K562 (cell line): ENCODE results near the gene ERC2. TPM values are rescaled to one million over a fixed set of nuclear protein-coding genes. Genes with fewer than 3 reads are reported as not detected.

Source experiments
- ATAC-seq: fragments of 200-7000 bp; cut with Tn5 transposase; 3 replicates; pipeline ENCODE4 v1.9.1; 2020; ENCODE audit warnings: moderate library complexity
- BruUV-seq: library from RNA; stranded (reverse); fragments of 400-500 nt; replicated peaks from 2 replicates; lab custom pipeline; 2021; lab: Mats Ljungman, UMichigan
- CTCF ChIA-PET: fragments of 300-600 bp; formaldehyde crosslinking; extraction: SDS; loops from one replicate; lab custom pipeline; 2021; ENCODE audit warnings: low intra/inter-chr PET ratio; lab: Yijun Ruan, JAX
- POLR2A ChIA-PET: fragments of 300-600, 350-650 bp; sonication (Branson Sonifier 250); formaldehyde crosslinking; extraction: SDS; loops from one replicate; lab custom pipeline; 2021; ENCODE audit warnings: antibody characterized with exemption, inconsistent platforms; lab: Yijun Ruan, JAX
- DNase-seq, 4 experiments: peaks; one replicate each; pipeline versions ENCODE4 v3.0.0 to v3.0.0-alpha.2; 2011 to 2018; ENCODE audit warnings: low spot score in 3 of 4, mixed read lengths in 3 of 4; ENCODE audit errors: extremely low read depth in 1 of 4
- FAIRE-seq: peaks from 2 replicates; lab custom pipeline; 2011; peaks lifted over from hg19 to GRCh38; lab: Jason Lieb, UNC
- H2AFZ ChIP-seq: 2 replicates; pipeline ENCODE4 v1.6.0; 2011; ENCODE audit warnings: low read depth, low read length, control low read depth, inconsistent platforms
- H3K27ac ChIP-seq: fragments of 200-600 bp; 3 replicates; pipeline ENCODE4 v1.8.0; 2011; ENCODE audit warnings: low read depth, mild to moderate bottlenecking, control low read depth, inconsistent platforms, low read length, moderate library complexity, mixed read lengths; ENCODE audit errors: extremely low read depth
- H3K27me3 ChIP-seq, 2 experiments: fragments of 300-600 bp in 1 of 2; 2 replicates in 1 of 2; 3 replicates in 1 of 2; pipeline versions ENCODE4 v1.6.0 to v1.8.0; 2011; ENCODE audit warnings: inconsistent platforms in 2 of 2, low read length in 2 of 2, mild to moderate bottlenecking in 1 of 2, mixed read lengths in 1 of 2, moderate library complexity in 1 of 2; ENCODE audit not compliant: control insufficient read depth in 2 of 2, insufficient read depth in 2 of 2
- H3K36me3 ChIP-seq: fragments of 300-600 bp; 3 replicates; pipeline ENCODE4 v1.8.0; 2011; ENCODE audit warnings: mild to moderate bottlenecking, low read length, inconsistent platforms; ENCODE audit not compliant: control insufficient read depth, insufficient read depth
- H3K4me1 ChIP-seq, 2 experiments: fragments of 200-600 bp in 1 of 2; replicated peaks in 1 of 2; 2 replicates in 1 of 2; 3 replicates in 1 of 2; pipeline versions ENCODE4 v1.5.1 to v1.8.0; 2011; ENCODE audit warnings: inconsistent platforms in 2 of 2, low read length in 2 of 2, mild to moderate bottlenecking in 1 of 2, mixed read lengths in 1 of 2, moderate library complexity in 1 of 2; ENCODE audit not compliant: control insufficient read depth in 2 of 2, insufficient read depth in 2 of 2
- H3K4me2 ChIP-seq: 2 replicates; pipeline ENCODE4 v1.6.1; 2011; ENCODE audit warnings: low read length, control low read depth, inconsistent platforms, mixed read lengths; ENCODE audit not compliant: insufficient read depth
- H3K4me3 ChIP-seq: fragments of 200-600 bp; sonication (generic), shearing (Covaris generic); 2 replicates; pipeline ENCODE4 v1.5.1; 2016; ENCODE audit warnings: control low read depth, inconsistent platforms
- H3K79me2 ChIP-seq: fragments of 200-600 bp; 3 replicates; pipeline ENCODE4 v1.8.0; 2011; ENCODE audit warnings: low read length, inconsistent platforms; ENCODE audit not compliant: control insufficient read depth, insufficient read depth
- H3K9ac ChIP-seq, 2 experiments: 2 replicates each; pipeline versions ENCODE4 v1.6.0 to v1.6.1; 2011; ENCODE audit warnings: low read depth in 2 of 2, low read length in 2 of 2, control low read depth in 1 of 2, inconsistent platforms in 1 of 2, mild to moderate bottlenecking in 1 of 2, mixed read lengths in 1 of 2; ENCODE audit not compliant: insufficient read depth in 1 of 2
- H3K9me1 ChIP-seq: one replicate; pipeline ENCODE4 v1.6.0; 2011; ENCODE audit warnings: inconsistent platforms, mild to moderate bottlenecking, low read length, moderate library complexity; ENCODE audit not compliant: control insufficient read depth, insufficient read depth
- H3K9me3 ChIP-seq: replicated peaks from 2 replicates; pipeline ENCODE4 v1.5.1; 2011; ENCODE audit warnings: low read depth, low read length, inconsistent platforms; ENCODE audit not compliant: control insufficient read depth, insufficient read depth
- H4K20me1 ChIP-seq: replicated peaks from 2 replicates; pipeline ENCODE4 v1.6.1; 2011; ENCODE audit warnings: low read length, inconsistent platforms, mixed read lengths; ENCODE audit not compliant: control insufficient read depth, insufficient read depth
- BACH1 ChIP-seq: fragments of 200-800 bp; sonication (Bioruptor generic); IDR thresholded peaks from 2 replicates; pipeline ENCODE4 v1.6.1; 2016; ENCODE audit warnings: missing genetic modification characterization, missing compliant biosample characterization
- CREB1 ChIP-seq, 2 experiments: sonication (generic) in 1 of 2; formaldehyde crosslinking in 1 of 2; IDR thresholded peaks; 2 replicates each; pipeline versions ENCODE4 v1.6.1 to v1.8.0; 2012 to 2022; ENCODE audit warnings: inconsistent platforms in 1 of 2, mild to moderate bottlenecking in 1 of 2, missing genetic modification reagents in 1 of 2, moderate library complexity in 1 of 2
- POLR2AphosphoS2 ChIP-seq: IDR thresholded peaks from 2 replicates; pipeline ENCODE4 v1.6.1; 2012; ENCODE audit warnings: low read length, improper control_type of control experiment
- SNIP1 ChIP-seq: fragments of 450-650 bp; IDR thresholded peaks from 2 replicates; pipeline ENCODE4 v1.7.1; 2017; ENCODE audit warnings: low read depth, mild to moderate bottlenecking
- ZBTB11 ChIP-seq, 3 experiments: fragments of 200-800 bp in 1 of 3; fragments of 250-450 bp in 1 of 3; fragments of 450-650 bp in 1 of 3; sonication (Bioruptor Pico) in 1 of 3; sonication (Bioruptor generic) in 1 of 3; formaldehyde crosslinking in 1 of 3; IDR thresholded peaks; 2 replicates each; pipeline versions ENCODE4 v1.6.1 to v1.8.0; 2016 to 2022; ENCODE audit warnings: mild to moderate bottlenecking in 2 of 3, missing genetic modification characterization in 2 of 3, missing compliant biosample characterization in 1 of 3, moderate library complexity in 1 of 3
- WGBS: fragments of 100-300 bp; shearing (Covaris generic); methylation state at CpG from one replicate; pipeline ENCODE4 v1.1.6; 2016; ENCODE audit warnings: low coverage, mixed read lengths; ENCODE audit not compliant: insufficient coverage; ENCODE audit errors: missing lambda C conversion rate; 5-methylcytosine and 5-hydroxymethylcytosine counted together
- in situ Hi-C: fragments of 300-500 bp; cut with MboI; formaldehyde crosslinking; loops from 4 replicates; pipeline ENCODE4 v1.15.0; 2018; ENCODE audit warnings: inconsistent platforms, mixed read lengths
- intact Hi-C: fragments of 100-400 bp; cut with micrococcal nuclease; formaldehyde crosslinking; loops from 2 replicates; pipeline ENCODE4 v1.14.2; 2022
- polyA plus RNA-seq, 8 experiments: library from polyadenylated mRNA; depleted of rRNA in 4 of 8; stranded (reverse) in 5 of 8; unstranded in 3 of 8; fragments of >200 nt; fragmentation: Nextera tagmentation in 2 of 8; fragmentation: Illumina TruSeq in 1 of 8; extraction: Ambion mirVana in 2 of 8; extraction: Trizol in 1 of 8; gene quantifications; 2 replicates each; pipeline versions ENCODE4 v1.2.1 to v1.2.3, GENCODE V29; 2011 to 2014; ENCODE audit warnings: inconsistent platforms in 1 of 8, missing spikeins in 1 of 8
- total RNA-seq, 7 experiments: library from RNA; depleted of rRNA in 6 of 7; stranded (reverse); fragments of >200 nt in 6 of 7; fragmentation: Illumina TruSeq in 2 of 7; extraction: Trizol in 2 of 7; gene quantifications; 2 replicates each; pipeline versions ENCODE4 v1.2.1 to v1.2.3, GENCODE V29; 2011 to 2021; ENCODE audit warnings: low replicate concordance in 1 of 7

Gene ERC2
- total and polyA plus RNA-seq, 9 of the 15 experiments (the other 6 are each of a cell fraction or from before 2014, with no cell fraction given), result 0.04 to 0.18 (median 0.07) TPM; not detected in 2

DNA sequence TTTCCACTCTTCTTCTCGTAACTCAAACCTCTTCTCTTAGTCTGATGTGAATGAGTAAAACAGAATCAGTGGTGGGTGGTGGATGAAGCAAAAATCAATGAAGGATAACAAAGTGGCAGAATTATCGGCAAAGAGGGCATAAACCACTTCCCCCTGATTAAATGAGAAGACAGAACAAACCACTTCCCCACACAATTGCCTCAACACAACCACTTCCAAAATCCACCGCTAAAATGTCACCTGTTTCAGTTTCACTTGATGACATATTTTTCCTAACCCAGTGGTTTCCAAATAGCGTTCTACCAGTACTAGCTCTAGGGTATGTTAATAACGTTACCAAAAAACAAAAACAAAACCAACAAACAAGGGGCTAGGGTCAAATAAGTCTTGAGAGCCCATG is 502.5 kb downstream of the ERC2 start (continued):
- no peak for TF ChIP-seq CREB1 (IDR thresholded peaks at IDR 0.05)
- TF ChIP-seq CREB1 (CRISPR knock-in tag; IDR thresholded peaks at IDR 0.05), result no peak
- no peak for TF ChIP-seq SNIP1
- no peak for TF ChIP-seq POLR2AphosphoS2
- TF ChIP-seq BACH1 (tag), result no peak

DNA sequence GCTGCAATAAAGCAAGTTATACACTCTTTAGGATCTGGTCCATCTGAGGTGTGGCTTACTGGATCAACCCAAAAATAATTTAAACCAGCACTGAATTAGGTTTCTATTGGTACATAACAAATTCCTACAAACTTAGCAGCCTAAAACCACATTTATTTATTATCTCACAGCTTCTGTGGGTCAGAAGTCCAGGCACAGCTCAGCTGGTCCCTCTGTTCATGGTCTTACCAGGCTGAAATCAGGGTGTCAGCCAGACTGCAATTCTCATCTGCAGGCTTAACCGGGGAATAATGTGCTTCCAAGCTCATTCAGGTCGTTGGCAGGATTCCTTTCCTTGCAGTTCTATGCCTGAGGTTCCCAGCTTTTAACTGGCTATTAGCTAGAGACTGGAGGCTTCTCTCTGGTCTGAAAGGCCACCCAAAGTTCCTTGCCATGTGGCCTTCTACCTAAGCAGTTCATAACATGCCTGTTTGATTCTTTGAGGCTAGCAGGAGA is 503.7 kb downstream of the ERC2 start:
- no peak overlapping the region for H2AFZ ChIP-seq
- WGBS, result 0% methylated on average over 2 of the region's 2 CpGs
- H3K9me1 ChIP-seq, result no peaks in the 10 kb centered on the region
- ATAC-seq, result no peak
- POLR2A ChIA-PET, result no interaction called here
- no peaks in the 10 kb centered on the region for H3K36me3 ChIP-seq
- H4K20me1 ChIP-seq, result no peaks in the 10 kb centered on the region
- in situ Hi-C loops (no loop called here), intact Hi-C loops (no loop called here)
- no peaks in the 10 kb centered on the region for H3K4me1 ChIP-seq
- H3K79me2 ChIP-seq, result no peaks in the 10 kb centered on the region
- CTCF ChIA-PET, result no interaction called here
- H3K9me3 ChIP-seq, result no peaks in the 10 kb centered on the region
- no peak overlapping the region for H3K4me3 ChIP-seq
- H3K27me3 ChIP-seq, result no peaks in the 10 kb centered on the region
- no peak for FAIRE-seq
- no peak for TF ChIP-seq ZBTB11 (CRISPR knock-in tag; IDR thresholded peaks at IDR 0.05)
- TF ChIP-seq BACH1 (tag), result no peak
- no peak overlapping the region for H3K27ac ChIP-seq
- no peak overlapping the region for H3K4me2 ChIP-seq
- H3K9ac ChIP-seq, result no peak overlapping the region
- no peak for DNase-seq
- BruUV-seq, result no TSS peak
